HG03354 (cell line): Measurements from ENCODE around the gene RAB25.

Experiments used
- ATAC-seq: cut with Tn5 transposase; IDR thresholded peaks from one replicate; pipeline ENCODE4 v1.9.1; 2021; ENCODE audit warnings: mild to moderate bottlenecking; ENCODE audit not compliant: unreplicated experiment, poor library complexity, severe bottlenecking

The RAB25 gene

GRCh38 chr1:156097499-156098178, 36.7 kb downstream of the RAB25 start:
- ATAC-seq = no peak

GRCh38 chr1:156098784-156099183, 37.8 kb downstream of the RAB25 start:
- no peak for ATAC-seq

DNA sequence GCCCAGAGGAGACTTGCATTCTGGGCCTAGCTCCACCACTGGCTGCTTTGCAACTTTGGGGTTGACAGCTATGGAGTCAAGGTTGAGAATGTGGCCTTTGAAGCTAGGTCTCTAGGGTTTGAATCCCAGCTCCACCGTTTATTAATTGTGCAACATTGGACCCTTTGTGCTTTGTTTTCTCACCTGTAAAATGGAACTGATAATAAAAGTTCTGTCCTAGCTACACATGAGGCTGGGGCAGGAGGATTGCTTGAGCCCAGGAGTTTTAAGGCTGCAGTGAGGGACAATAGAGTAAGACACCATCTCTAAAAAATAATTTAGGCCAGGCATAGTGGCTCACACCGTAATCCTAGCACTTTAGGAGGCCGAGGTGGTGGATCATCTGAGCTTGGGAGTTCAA, 38.3 kb downstream of the RAB25 start:
- ATAC-seq = no peak

GRCh38 chr1:156100205-156100995, 39.4 kb downstream of the RAB25 start:
- no peak for ATAC-seq

DNA sequence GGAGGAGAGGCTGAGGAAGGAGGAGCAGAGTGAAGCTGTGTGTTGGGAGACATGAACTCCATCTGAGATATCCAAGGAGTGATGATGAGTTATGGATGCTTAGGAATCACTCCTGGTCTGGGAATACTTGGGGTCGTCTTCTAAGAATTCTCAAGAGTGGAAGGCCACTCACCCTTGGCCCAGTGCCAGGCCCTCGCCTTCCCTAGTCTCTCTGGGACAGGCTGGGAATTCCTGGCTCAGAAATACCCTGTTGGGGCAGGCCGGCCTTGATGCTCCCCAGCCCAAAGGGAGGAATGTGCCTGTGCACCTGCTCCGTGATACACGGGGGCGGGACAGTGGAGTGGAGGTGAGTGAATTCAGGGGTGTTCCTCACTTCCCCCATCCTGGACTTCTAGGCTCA, 40.9 kb downstream of the RAB25 start:
- ATAC-seq = no peak

- ATAC-seq = no peak
These were observed 41.9 kb downstream of the RAB25 start for GRCh38 chr1:156102633-156103511.

- ATAC-seq = no peak
These were observed 42.6 kb downstream of the RAB25 start for GRCh38 chr1:156103521-156103947.

DNA sequence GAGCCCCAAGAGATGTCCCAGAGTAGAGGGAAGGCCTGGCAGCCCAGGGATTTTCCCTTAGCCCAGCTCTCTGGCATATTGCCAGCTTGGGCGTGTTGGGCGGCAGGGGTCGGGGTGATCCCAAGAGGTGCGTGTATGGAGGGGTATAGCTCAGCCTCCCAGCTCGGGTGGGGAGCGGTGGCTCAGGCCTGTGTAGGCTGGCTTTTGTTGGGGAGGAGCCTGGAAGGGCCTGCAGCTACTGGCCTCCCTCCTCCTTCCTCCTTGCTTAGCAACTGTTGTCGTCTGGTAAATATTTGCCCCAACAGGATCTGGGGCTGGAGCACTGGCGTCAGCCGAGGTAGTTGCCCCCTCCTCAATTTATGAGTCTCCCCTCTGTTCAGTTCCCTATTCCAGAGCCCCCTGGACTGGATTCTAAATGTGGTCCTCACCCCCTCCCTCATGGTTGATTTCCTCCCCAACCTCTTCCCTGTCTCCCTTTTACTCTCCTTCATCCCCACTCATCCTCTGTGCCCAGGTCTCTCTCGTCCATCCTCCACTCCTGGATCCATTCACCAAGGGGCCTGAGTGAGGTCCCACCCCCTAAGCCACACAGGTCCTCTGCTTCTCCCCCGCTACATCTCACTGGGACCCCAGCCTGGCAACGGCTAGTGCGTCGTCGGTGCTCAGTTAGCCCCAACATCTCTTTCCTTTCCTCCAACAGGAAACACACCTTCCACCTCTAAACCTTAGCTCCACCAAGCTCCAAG, 43.3 kb downstream of the RAB25 start:
- no peak for ATAC-seq

DNA sequence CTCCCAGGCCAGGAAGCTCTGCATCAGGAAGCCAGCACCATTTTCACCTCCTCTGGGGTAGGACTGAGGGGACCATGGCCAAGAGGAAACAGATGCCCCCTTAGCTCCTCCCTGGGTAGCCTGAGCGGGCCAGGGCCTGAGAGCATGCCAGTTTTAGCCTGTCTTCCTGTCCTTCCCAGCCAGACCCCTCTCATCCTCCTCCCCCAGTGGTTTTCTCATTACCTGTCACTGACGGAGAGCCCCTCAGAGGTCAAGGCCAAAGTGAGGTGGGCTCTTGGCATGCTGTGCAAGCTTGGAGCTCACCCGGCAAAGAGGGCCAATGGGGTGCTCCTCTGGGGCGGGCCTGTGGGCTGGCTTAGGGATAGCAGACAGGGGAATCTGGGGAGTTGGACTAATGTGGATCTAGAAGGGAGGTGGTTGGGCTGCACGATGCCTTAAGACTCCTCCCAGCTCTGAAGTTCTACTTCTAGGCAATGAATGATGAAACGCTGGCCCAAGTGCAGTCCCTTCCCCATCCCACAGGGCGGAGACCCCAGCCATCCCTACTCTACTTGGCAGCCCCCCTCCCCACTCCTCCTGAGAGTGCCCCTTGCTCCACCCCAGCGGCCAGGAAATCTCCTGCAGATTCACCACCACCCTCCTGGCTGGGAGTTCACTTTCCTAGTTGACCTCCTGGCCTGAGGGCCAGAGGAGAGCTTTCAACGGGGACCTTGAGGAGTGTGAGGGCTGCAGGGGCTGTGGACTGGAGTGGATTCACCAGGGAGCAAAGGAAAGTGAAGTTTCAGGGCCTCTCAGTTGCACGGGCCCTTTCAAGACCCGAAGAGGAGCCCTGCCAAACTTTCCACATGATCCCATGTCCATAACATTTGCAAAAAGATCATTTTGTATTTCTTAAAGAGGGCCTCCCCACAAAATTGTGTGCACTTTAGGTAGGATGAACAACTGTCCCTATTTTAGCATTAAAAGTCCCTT, 44.2 kb downstream of the RAB25 start:
- ATAC-seq = no peak

GRCh38 chr1:156106624-156107488, 45.9 kb downstream of the RAB25 start:
- ATAC-seq = no peak

DNA sequence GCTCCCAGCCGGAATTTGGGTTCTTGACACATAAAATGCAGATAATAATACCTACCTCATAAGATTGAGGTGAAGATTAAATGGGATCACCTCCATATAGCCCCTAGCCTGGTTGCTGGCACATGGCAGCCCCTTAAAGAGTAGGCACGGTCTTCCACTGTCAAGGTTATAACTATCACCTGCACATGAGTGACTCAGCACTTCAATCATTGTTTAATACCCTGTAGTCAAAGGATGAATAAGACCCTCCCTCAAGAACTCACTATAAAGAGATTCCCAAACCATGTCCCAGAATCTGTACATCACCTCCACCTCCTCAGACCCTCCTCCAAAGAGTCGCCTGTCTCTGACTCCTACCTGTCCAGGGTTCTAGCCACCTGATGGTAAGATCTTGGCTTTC, 47.1 kb downstream of the RAB25 start:
- no peak for ATAC-seq

GRCh38 chr1:156108664-156109241, 47.8 kb downstream of the RAB25 start:
- no peak for ATAC-seq

GRCh38 chr1:156110252-156110651, 49.3 kb downstream of the RAB25 start:
- ATAC-seq = no peak

- ATAC-seq = no peak
These were observed 50.5 kb downstream of the RAB25 start for GRCh38 chr1:156111355-156111962.

GRCh38 chr1:156112276-156113137, 51.5 kb downstream of the RAB25 start:
- ATAC-seq = no peak
